GM21367 (cell line): Measurements from ENCODE around the gene OSTN.
"Not testable (repeated sequence)": the region's sequence is repeated elsewhere in the genome, so short reads cannot be mapped to it uniquely, and the experiment has no call there.

Experiments
- ATAC-seq: cut with Tn5 transposase; IDR thresholded peaks from one replicate; pipeline ENCODE4 v1.9.1; 2021; ENCODE audit not compliant: unreplicated experiment

The OSTN gene

GRCh38 chr3:191198932-191199331, at the start of gene OSTN:
Gene OSTN (plus strand): TSS chr3:191199241. CDS start chr3:191212533, 13,292 bp downstream.
- ATAC-seq, result no peak

- ATAC-seq, result no peak
These were observed 47.4 kb upstream of the OSTN start for GRCh38 chr3:191151653-191152052.

- ATAC-seq, result no peak
These were observed 44.2 kb upstream of the OSTN start for GRCh38 chr3:191154827-191155226.

GRCh38 chr3:191158247-191158646, 40.8 kb upstream of the OSTN start:
- ATAC-seq, result no peak

GRCh38 chr3:191158815-191159214, 40.2 kb upstream of the OSTN start:
- no peak for ATAC-seq

- ATAC-seq, result no peak
These were observed 33.2 kb upstream of the OSTN start for GRCh38 chr3:191165802-191166201.

- ATAC-seq, result no peak
These were observed 32.7 kb upstream of the OSTN start for GRCh38 chr3:191166368-191166767.

- ATAC-seq, result no peak
These were observed 29.5 kb upstream of the OSTN start for GRCh38 chr3:191169566-191169965.

- ATAC-seq, result no peak
These were observed 28.9 kb upstream of the OSTN start for GRCh38 chr3:191170097-191170496.

- ATAC-seq, result no peak
These were observed 23.9 kb upstream of the OSTN start for GRCh38 chr3:191175102-191175501.

GRCh38 chr3:191176038-191176785, 22.8 kb upstream of the OSTN start:
- ATAC-seq, result no peak

GRCh38 chr3:191185382-191185781, 13.7 kb upstream of the OSTN start:
- not testable (repeated sequence) for ATAC-seq

- not testable (repeated sequence) for ATAC-seq
These were observed 10.8 kb upstream of the OSTN start for GRCh38 chr3:191188246-191188645.

GRCh38 chr3:191192270-191192669, 6.8 kb upstream of the OSTN start:
- not testable (repeated sequence) for ATAC-seq

- ATAC-seq, result no peak
These were observed 6.1 kb upstream of the OSTN start for GRCh38 chr3:191192941-191193340.

GRCh38 chr3:191197761-191198306, 1.2 kb upstream of the OSTN start:
- no peak for ATAC-seq

- no peak for ATAC-seq
These were observed 561 bp upstream of the OSTN start for GRCh38 chr3:191198480-191198879.

- ATAC-seq, result no peak
These were observed 11.0 kb downstream of the OSTN start for GRCh38 chr3:191210032-191210431.

- no peak for ATAC-seq
These were observed 17.5 kb downstream of the OSTN start for GRCh38 chr3:191216510-191216909.

- ATAC-seq, result no peak
These were observed 18.3 kb downstream of the OSTN start for GRCh38 chr3:191217301-191217700.

- ATAC-seq, result no peak
These were observed 21.9 kb downstream of the OSTN start for GRCh38 chr3:191220908-191221307.

GRCh38 chr3:191221638-191222037, 22.6 kb downstream of the OSTN start:
- ATAC-seq, result no peak

GRCh38 chr3:191227541-191227940, 28.5 kb downstream of the OSTN start:
- no peak for ATAC-seq
